H1 (cell line): ENCODE results near the gene SRP14. TPM values are rescaled to one million over a fixed set of nuclear protein-coding genes. Genes with fewer than 3 reads are reported as not detected.

Source experiments
- CBX5 ChIP-seq: fragments of 300-800, 300-1000 bp; sonication (generic); IDR thresholded peaks from 2 replicates; pipeline ENCODE4 v1.7.1; 2016; ENCODE audit warnings: antibody characterized with exemption, low read length, low read depth
- CHD2 ChIP-seq: IDR thresholded peaks from 2 replicates; pipeline ENCODE4 v1.6.1; 2012; ENCODE audit warnings: low read length, improper control_type of control experiment
- CHD7 ChIP-seq: fragments of 300-600 bp; sonication (generic); IDR thresholded peaks from 2 replicates; pipeline ENCODE4 v1.7.1; 2012; ENCODE audit warnings: low read length, moderate library complexity, mild to moderate bottlenecking, inconsistent platforms; ENCODE audit not compliant: insufficient replicate concordance
- HDAC6 ChIP-seq: IDR thresholded peaks from one replicate; pipeline ENCODE4 v1.7.1; 2012; ENCODE audit warnings: low read depth, mild to moderate bottlenecking, inconsistent platforms, low read length, moderate library complexity
- JUN ChIP-seq: IDR thresholded peaks from 2 replicates; pipeline ENCODE4 v1.6.1; 2011; ENCODE audit warnings: low read depth, mild to moderate bottlenecking, improper control_type of control experiment, low read length
- JUND ChIP-seq: IDR thresholded peaks from 2 replicates; pipeline ENCODE4 v1.6.1; 2011; ENCODE audit warnings: mild to moderate bottlenecking, improper control_type of control experiment, low read length
- KDM1A ChIP-seq: fragments of 200-600, 300-600 bp; sonication (generic); IDR thresholded peaks from 2 replicates; pipeline ENCODE4 v1.7.1; 2016; ENCODE audit warnings: mild to moderate bottlenecking, low read length, borderline replicate concordance
- POLR2A ChIP-seq, 2 experiments: IDR thresholded peaks; 1 replicate in 1 of 2; 2 replicates in 1 of 2; pipeline ENCODE4 v1.6.1; 2011; ENCODE audit warnings: low read depth in 2 of 2, low read length in 2 of 2, mild to moderate bottlenecking in 2 of 2; ENCODE audit errors: control extremely low read depth in 1 of 2
- POLR2AphosphoS5 ChIP-seq: IDR thresholded peaks from 2 replicates; pipeline ENCODE4 v1.6.1; 2011; ENCODE audit warnings: low read depth, low read length
- TAF1 ChIP-seq: IDR thresholded peaks from 2 replicates; pipeline ENCODE4 v1.6.1; 2011; ENCODE audit warnings: mild to moderate bottlenecking, low read depth, low read length
- TCF12 ChIP-seq: IDR thresholded peaks from 2 replicates; pipeline ENCODE4 v1.6.1; 2011; ENCODE audit warnings: low read depth, mild to moderate bottlenecking, low read length
- ZNF274 ChIP-seq: IDR thresholded peaks from 2 replicates; pipeline ENCODE4 v1.7.0; 2012; ENCODE audit warnings: low read length, borderline replicate concordance; ENCODE audit errors: extremely low read depth
- polyA plus RNA-seq, 7 experiments: library from polyadenylated mRNA; depleted of rRNA in 3 of 7; stranded (reverse) in 5 of 7; unstranded in 2 of 7; fragments of >200 nt in 5 of 7; fragments of 200-250 nt in 2 of 7; gene quantifications; 1 replicate in 5 of 7; 2 replicates in 1 of 7; 4 replicates in 1 of 7; pipeline versions ENCODE4 v1.2.1 to v1.2.3, GENCODE V29; 2011 to 2013; ENCODE audit warnings: missing spikeins in 2 of 7, mixed read lengths in 2 of 7
- total RNA-seq: library from RNA; stranded (reverse); fragmentation: NEBNext Ultra II Directional; extraction: Animal tissue kit (Norgen Biotek cat#: 25700); gene quantifications from 2 replicates; pipeline ENCODE4 v1.2.1, GENCODE V29; 2021
- TF ChIP-seq, protein P1 (sequence below): IDR thresholded peaks from 2 replicates; pipeline ENCODE4 v1.6.1; 2012; ENCODE audit warnings: inconsistent platforms

SRP14 gene
- total and polyA plus RNA-seq, 2 of the 8 experiments (the other 6 are each of a cell fraction or from before 2014, with no cell fraction given) = 186 to 223 TPM

DNA sequence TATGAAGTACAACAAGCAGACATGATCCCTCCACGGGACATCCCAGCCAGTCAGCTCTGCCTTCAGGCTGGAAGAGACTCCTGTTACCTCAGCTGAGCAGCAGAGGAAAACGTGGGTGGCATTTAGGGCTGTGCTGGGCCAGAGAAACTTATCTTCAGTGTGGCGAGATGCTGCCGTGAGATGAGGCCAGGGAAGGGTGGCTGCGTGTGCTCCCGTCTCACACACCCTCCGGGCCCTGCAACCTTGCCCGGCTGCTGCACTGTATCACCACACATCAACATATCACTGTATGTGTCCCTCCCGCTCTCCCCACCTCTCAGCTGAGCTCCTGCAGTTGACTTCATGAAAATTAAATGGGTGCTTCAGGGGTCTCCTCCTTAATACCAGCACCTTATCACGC, 46.3 kb upstream of the SRP14 start (continued):
- TF ChIP-seq CHD7 = no peak
- no peak for TF ChIP-seq JUND
- TF ChIP-seq TAF1 = no peak
- no peak for TF ChIP-seq JUN
- TF ChIP-seq ZNF274 = no peak
- TF ChIP-seq HDAC6 = no peak
- TF ChIP-seq, protein P1, sequence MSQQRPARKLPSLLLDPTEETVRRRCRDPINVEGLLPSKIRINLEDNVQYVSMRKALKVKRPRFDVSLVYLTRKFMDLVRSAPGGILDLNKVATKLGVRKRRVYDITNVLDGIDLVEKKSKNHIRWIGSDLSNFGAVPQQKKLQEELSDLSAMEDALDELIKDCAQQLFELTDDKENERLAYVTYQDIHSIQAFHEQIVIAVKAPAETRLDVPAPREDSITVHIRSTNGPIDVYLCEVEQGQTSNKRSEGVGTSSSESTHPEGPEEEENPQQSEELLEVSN = no peak
- no peak for TF ChIP-seq KDM1A
- TF ChIP-seq CHD2 = no peak
- TF ChIP-seq POLR2AphosphoS5 = no peak
- no peak for TF ChIP-seq CBX5
- TF ChIP-seq TCF12 = no peak
- no peak for TF ChIP-seq POLR2A (IDR thresholded peaks at IDR 0.05; ENCODE audit: control extremely low read depth in 1 of 2, low read depth in 2 of 2, low read length in 2 of 2)
